K562 (cell line): ENCODE measurements around the gene KMT2A.

ENCODE experiments used
- FOXA1 ChIP-seq: fragments of 450-650 bp; IDR thresholded peaks from 2 replicates; pipeline ENCODE4 v1.6.1; 2016; ENCODE audit warnings: mild to moderate bottlenecking, borderline replicate concordance
- GTF2A2 ChIP-seq: IDR thresholded peaks from 2 replicates; pipeline ENCODE4 v1.6.1; 2016; ENCODE audit warnings: mild to moderate bottlenecking, missing genetic modification characterization, missing compliant biosample characterization
- KLF6 ChIP-seq: fragments of 250-450 bp; sonication (Bioruptor Pico); IDR thresholded peaks from 2 replicates; pipeline ENCODE4 v1.4.0; 2020; ENCODE audit warnings: mild to moderate bottlenecking, moderate library complexity, borderline replicate concordance
- RAD21 ChIP-seq, 2 experiments: fragments of 250-450 bp in 1 of 2; fragments of 450-650 bp in 1 of 2; sonication (Bioruptor Pico) in 1 of 2; formaldehyde crosslinking in 1 of 2; IDR thresholded peaks in 1 of 2; conservative IDR thresholded peaks in 1 of 2; 2 replicates each; pipeline versions ENCODE4 v1.4.0 to v1.8.0; 2020 to 2022; ENCODE audit warnings: mild to moderate bottlenecking in 2 of 2, moderate library complexity in 1 of 2
- SMAD3 ChIP-seq: fragments of 450-650 bp; formaldehyde crosslinking; conservative IDR thresholded peaks from 2 replicates; pipeline ENCODE4 v1.4.0; 2020; ENCODE audit warnings: mild to moderate bottlenecking
- ZBTB1 ChIP-seq: sonication (generic); formaldehyde crosslinking; IDR thresholded peaks from 2 replicates; pipeline ENCODE4 v1.8.1; 2023; ENCODE audit warnings: missing genetic modification reagents, low read depth, mild to moderate bottlenecking, borderline replicate concordance
- TF ChIP-seq, protein P1 (sequence below), 3 experiments: IDR thresholded peaks in 2 of 3; conservative IDR thresholded peaks in 1 of 3; 2 replicates each; pipeline ENCODE4 v1.5.1; 2011 to 2012; ENCODE audit warnings: low read length in 3 of 3, mild to moderate bottlenecking in 3 of 3, control low read depth in 2 of 3, improper control_type of control experiment in 1 of 3, inconsistent platforms in 1 of 3, low read depth in 1 of 3, mixed read lengths in 1 of 3, moderate library complexity in 1 of 3; ENCODE audit not compliant: insufficient read depth in 2 of 3
- TF ChIP-seq, protein P2 (sequence below): sonication (generic); formaldehyde crosslinking; IDR thresholded peaks from 2 replicates; pipeline ENCODE4 v1.8.1; 2022; ENCODE audit warnings: missing genetic modification reagents

DNA sequence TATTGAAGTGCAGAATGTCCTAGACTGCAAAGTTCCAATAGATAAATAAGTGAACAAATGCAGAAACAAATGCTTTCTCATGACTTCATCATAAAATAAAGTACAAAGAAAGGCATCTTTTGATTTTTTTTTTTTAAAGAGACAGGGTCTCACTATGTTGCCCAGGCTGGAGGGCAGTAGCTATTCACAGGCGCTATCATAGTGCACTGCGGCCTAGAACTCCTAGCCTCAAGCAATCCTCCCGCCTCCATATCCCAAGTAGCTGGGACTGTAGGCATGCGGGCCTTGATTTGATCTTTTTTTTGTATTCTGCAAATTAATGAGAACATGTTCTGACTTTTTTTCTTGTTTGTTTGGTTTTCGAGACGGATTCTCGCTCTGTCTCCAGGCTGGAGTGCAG lies 138.3 kb downstream of the KMT2A start:
- TF ChIP-seq KLF6 (CRISPR knock-in tag) (no peak), ZBTB1 (CRISPR knock-in tag) (no peak), GTF2A2 (tag) (no peak), FOXA1 (no peak), SMAD3 (CRISPR knock-in tag) (no peak), RAD21 (CRISPR knock-in tag; conservative IDR thresholded peaks at IDR 0.05 in 1 of 2, IDR thresholded peaks at IDR 0.05 in 1 of 2) (no peak)
- TF ChIP-seq, protein P1, sequence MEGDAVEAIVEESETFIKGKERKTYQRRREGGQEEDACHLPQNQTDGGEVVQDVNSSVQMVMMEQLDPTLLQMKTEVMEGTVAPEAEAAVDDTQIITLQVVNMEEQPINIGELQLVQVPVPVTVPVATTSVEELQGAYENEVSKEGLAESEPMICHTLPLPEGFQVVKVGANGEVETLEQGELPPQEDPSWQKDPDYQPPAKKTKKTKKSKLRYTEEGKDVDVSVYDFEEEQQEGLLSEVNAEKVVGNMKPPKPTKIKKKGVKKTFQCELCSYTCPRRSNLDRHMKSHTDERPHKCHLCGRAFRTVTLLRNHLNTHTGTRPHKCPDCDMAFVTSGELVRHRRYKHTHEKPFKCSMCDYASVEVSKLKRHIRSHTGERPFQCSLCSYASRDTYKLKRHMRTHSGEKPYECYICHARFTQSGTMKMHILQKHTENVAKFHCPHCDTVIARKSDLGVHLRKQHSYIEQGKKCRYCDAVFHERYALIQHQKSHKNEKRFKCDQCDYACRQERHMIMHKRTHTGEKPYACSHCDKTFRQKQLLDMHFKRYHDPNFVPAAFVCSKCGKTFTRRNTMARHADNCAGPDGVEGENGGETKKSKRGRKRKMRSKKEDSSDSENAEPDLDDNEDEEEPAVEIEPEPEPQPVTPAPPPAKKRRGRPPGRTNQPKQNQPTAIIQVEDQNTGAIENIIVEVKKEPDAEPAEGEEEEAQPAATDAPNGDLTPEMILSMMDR (IDR thresholded peaks at IDR 0.05 in 2 of 3, conservative IDR thresholded peaks at IDR 0.05 in 1 of 3; ENCODE audit: insufficient read depth in 2 of 3, low read depth in 1 of 3, low read length in 3 of 3): no peak
- TF ChIP-seq, protein P2, sequence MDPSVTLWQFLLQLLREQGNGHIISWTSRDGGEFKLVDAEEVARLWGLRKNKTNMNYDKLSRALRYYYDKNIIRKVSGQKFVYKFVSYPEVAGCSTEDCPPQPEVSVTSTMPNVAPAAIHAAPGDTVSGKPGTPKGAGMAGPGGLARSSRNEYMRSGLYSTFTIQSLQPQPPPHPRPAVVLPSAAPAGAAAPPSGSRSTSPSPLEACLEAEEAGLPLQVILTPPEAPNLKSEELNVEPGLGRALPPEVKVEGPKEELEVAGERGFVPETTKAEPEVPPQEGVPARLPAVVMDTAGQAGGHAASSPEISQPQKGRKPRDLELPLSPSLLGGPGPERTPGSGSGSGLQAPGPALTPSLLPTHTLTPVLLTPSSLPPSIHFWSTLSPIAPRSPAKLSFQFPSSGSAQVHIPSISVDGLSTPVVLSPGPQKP: no peak
